Fibroblast of mammary gland (primary cell): ENCODE measurements around the gene RPS15.

Experiments
- DNase-seq: peaks from one replicate; pipeline ENCODE4 v3.0.0-alpha.2; 2010; ENCODE audit warnings: low read depth
- H3K4me3 ChIP-seq: 2 replicates; pipeline ENCODE4 v1.5.1; 2011; ENCODE audit warnings: low read depth, mild to moderate bottlenecking, low read length, moderate library complexity; ENCODE audit not compliant: control insufficient read depth
- TF ChIP-seq, protein P1 (sequence below): conservative IDR thresholded peaks from 2 replicates; pipeline ENCODE4 v1.5.1; 2011; ENCODE audit warnings: low read depth, low read length, inconsistent platforms; ENCODE audit not compliant: control insufficient read depth, insufficient read depth

RPS15 gene

DNA sequence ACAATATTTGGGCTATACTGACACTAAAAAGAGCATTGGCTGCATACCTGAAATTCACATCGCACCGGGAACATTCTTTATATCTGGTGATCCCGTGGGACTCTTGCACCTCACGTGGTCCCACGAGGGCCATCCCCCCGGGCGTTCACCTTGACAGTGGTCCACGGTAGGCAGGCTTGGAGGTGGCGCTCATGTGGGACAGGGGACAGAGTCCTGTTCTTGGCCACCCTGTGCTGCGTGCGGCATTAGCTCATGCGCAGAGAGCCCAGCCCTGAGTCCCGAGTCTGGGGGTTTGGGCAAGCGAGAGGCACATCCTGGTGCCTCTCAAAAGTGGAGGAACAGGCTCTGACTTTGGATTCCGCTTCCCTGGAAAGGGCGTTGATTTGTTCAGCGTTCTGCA is 44.4 kb upstream of the RPS15 start:
- DNase-seq, result no peak
- TF ChIP-seq, protein P1, sequence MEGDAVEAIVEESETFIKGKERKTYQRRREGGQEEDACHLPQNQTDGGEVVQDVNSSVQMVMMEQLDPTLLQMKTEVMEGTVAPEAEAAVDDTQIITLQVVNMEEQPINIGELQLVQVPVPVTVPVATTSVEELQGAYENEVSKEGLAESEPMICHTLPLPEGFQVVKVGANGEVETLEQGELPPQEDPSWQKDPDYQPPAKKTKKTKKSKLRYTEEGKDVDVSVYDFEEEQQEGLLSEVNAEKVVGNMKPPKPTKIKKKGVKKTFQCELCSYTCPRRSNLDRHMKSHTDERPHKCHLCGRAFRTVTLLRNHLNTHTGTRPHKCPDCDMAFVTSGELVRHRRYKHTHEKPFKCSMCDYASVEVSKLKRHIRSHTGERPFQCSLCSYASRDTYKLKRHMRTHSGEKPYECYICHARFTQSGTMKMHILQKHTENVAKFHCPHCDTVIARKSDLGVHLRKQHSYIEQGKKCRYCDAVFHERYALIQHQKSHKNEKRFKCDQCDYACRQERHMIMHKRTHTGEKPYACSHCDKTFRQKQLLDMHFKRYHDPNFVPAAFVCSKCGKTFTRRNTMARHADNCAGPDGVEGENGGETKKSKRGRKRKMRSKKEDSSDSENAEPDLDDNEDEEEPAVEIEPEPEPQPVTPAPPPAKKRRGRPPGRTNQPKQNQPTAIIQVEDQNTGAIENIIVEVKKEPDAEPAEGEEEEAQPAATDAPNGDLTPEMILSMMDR, result no peak
- no peak overlapping the region for H3K4me3 ChIP-seq

DNA sequence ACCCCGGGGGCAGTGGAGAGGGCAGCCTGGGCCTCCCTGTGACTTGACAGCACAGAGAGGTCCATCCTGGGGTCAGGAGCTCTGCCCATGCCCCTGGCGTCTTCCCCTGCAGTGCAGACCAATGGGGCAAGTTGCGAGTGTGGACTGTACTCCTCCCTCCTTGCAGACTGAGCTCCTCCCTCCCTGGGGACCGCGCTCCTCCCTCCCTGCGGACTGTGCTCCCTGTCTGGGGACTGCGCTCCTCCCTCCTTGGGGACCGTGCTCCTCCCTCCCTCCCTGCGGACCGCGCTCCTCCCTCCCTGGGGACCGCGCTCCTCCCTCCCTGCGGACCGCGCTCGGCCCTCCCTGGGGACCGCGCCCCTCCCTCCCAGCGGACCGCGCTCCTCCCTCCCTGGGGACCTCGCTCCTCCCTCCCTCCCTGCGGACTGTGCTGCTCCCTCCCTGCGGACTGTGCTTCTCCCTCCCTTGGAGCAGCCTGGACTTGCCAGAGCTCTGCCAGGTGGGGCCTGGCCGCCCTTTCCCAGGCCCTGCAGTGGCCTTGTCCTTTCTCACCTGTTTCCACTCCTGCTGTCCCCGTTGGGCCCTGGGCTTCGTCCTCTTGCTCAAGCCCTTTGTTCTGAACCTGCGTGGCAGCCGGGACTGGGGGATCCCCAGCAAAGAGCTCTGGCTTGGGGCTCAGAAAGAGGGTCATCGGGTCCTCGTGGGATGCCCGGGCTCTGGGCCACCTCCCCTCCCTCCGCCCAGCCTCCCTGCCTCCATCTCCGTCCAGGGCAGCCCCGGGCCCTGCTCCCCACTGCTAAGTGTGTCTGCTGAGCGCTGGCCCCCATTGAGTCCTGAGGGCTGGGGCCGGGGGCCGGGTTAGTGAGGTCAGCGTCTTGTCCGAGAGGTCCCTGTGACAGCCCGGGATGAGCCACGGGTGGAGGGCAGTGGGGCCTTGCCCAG is 43.7 kb upstream of the RPS15 start:
- TF ChIP-seq, protein P1, result no peak
- no peak overlapping the region for H3K4me3 ChIP-seq
- DNase-seq, result no peak

DNA sequence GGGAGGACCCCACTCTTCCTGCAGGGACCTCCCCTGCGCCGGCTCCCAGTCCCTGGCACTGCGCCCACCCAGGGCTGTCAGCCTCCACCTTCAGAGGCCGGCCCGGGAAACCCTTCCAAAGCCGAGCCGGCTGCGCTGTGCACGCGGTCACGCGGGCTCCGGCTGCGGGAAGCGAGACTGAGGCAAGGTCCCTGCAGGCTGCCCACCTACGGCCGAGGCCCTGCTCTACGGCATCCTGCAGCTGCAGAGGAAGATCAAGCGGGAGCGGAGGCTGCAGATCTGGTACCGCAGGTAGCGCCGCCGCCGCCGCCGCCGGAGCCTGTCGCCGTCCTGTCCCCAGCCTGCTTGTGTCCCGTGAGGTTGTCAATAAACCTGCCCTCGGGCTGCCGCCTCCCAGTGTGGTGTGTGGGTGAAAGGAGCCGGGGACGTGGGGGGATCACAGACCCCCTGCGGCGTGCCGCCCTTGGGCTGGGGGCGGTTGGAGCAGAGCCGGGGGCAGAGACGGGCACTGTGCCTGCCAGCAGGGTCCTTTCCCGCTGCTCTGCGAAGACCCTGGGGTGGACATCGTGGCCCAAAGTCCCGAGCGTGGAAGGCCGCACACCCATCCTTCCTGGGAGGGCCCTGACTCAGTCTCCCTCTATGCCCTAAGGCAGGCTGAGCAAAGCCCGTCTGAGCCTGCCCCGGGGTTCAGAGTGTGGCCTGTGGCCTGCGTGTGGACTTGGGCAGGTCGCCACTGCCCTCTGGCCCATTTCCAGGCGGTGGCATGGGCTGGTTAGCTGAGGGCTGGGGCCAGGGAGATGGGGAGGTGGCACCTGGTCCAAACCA is 42.8 kb upstream of the RPS15 start:
- no peak overlapping the region for H3K4me3 ChIP-seq

DNA sequence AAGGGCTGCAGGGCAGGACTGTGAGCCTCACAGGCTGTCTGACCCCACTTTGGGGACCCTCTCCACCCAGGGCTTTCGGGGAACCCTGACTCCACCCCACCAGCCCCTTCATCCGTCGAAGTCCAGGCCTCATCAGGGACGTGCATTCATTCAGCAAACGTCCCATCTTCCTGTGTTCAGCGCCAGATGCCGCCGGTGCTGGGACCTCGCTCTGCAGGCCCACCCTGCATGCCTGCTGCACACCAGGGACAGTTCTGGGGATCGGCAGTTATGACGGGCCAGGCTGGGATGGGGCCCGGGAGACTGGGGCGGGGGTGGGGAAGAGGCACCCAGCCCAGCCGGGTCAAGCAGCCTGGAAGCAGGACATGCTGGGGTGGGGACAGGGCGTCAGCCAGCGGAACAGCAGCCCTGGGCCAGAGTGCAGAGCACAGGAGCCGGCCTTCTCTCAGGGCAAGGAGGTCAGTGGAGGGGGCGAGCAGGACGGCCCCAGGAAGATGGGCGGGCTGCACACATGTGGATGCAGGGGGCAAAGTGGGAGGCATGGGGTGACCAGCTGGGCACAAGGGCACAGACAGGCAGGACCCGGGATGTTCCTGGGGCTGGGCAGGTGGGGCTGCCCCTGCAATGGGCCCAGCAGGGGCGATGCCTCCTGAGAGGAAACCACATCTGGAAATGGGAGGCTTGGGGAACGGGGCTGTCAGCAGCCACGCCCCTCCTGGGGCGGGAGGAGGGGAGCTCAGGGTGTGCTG is 42.0 kb upstream of the RPS15 start:
- TF ChIP-seq, protein P1, result no peak
- H3K4me3 ChIP-seq, result no peak overlapping the region
- DNase-seq, result no peak

More for the DNA sequence above, 42.8 kb upstream of the RPS15 start:
- TF ChIP-seq, protein P1, result no peak
- DNase-seq, result no peak

DNA sequence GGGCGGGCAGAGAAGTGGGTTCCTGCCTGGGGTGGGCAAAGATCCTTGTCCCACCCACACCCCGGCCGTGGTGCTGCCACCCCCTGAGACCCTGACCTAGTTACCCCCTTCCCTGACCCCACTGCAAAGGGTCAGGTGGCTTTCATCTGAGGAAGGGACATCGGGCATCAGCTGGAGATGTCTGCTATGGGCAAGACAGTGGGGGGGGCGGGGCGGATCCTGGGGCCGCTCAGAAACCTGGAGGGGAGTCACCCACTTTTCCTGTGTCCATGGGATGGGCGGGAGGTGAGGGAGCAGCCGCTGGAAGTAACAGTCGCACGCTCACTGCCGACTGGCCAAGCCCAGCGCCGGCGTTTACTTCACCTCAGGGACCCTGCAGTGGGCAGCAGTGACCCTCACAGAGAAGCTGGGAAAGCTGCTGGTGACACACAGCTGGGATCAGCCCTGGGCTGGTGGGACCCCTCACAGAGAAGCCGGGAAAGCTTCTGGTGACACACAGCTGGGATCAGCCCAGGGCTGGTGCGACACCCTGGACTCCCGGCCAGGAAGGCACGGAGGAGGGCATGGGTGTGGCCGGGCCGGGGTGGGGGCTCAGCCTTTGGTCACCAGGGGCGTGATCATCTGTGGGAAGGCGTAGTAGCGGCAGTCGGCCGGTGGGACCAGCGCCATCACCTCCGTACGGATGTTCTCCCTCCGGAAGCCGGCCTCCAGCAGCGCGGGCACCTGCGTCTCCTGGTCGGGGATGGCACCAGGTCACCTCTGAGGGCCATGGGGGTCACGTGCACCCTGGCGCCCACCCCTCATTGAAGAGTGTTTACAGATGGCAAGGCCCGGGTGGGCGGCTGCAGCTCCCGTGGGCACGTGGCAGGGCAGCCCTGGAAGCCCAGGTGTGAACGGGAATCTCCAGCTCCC is 41.2 kb upstream of the RPS15 start:
- TF ChIP-seq, protein P1, result no peak
- DNase-seq, result no peak
- H3K4me3 ChIP-seq, result no peak overlapping the region
